Measurements from ENCODE around the gene SLC22A1. TPM values are rescaled to one million over a fixed set of nuclear protein-coding genes. Genes with fewer than 3 reads are reported as not detected.

SLC22A1 gene
- total and polyA plus RNA-seq, 2 donors (not counting 1 experiment from before 2014, with no cell fraction given): 0.18 to 1.5 TPM

GRCh38 chr6:160137130-160137988 is 15.7 kb downstream of the SLC22A1 start:
- CTCF ChIA-PET: interaction anchor here (0.9 to 1.5 kb wide), 5 partner anchors 17 to 318 kb away, joined by 3 to 9 read pairs (median 4); no protein-coding TSS in a partner anchor
- Histone ChIP-seq H3K4me3 (ENCODE audit: control extremely low read depth in 1 of 5, extremely low read depth in 1 of 5, insufficient read depth in 1 of 5, low read depth in 2 of 5, low read length in 4 of 5) (no peak overlapping the region), H3K4me2 (replicated peaks; ENCODE audit: low read depth, low read length, poor library complexity, severe bottlenecking) (no peak overlapping the region), H3K27ac (ENCODE audit: low read length in 2 of 2) (no peak overlapping the region), H4K20me1 (ENCODE audit: control insufficient read depth, insufficient read depth, low read length, poor library complexity, severe bottlenecking) (no peaks in the 10 kb centered on the region), H3K27me3 (replicated peaks in 1 of 4; ENCODE audit: control extremely low read depth in 1 of 4, control insufficient read depth in 3 of 4, insufficient read depth in 4 of 4, low read length in 3 of 4) (peaks cover 0 to 3% (median 0%) of the 10 kb centered on the region in 4 experiments), H3K36me3 (replicated peaks in 1 of 2; ENCODE audit: control extremely low read depth in 1 of 2, control insufficient read depth in 1 of 2, extremely low read depth in 1 of 2, insufficient read depth in 2 of 2, low read length in 1 of 2) (no peaks in the 10 kb centered on the region), H3K4me1 (ENCODE audit: control insufficient read depth in 2 of 2, insufficient read depth in 2 of 2, low read length in 2 of 2) (peaks cover 0 to 4% of the 10 kb centered on the region in 2 donors), H2AFZ (ENCODE audit: insufficient read depth, low read depth, low read length, poor library complexity, severe bottlenecking) (no peak overlapping the region), H3K9me3 (ENCODE audit: control extremely low read depth in 1 of 3, control insufficient read depth in 2 of 3, insufficient read depth in 1 of 3, low read length in 2 of 3) (no peaks in the 10 kb centered on the region), H3K9ac (ENCODE audit: low read length) (no peak overlapping the region), H3K79me2 (ENCODE audit: control insufficient read depth, insufficient read depth, low read length) (no peaks in the 10 kb centered on the region)
- Mint-ChIP-seq H3K9me3 (ENCODE audit: insufficient read depth) (no peaks in the 10 kb centered on the region), H3K4me1 (no peaks in the 10 kb centered on the region), H3K27me3 (no peaks in the 10 kb centered on the region), H3K27ac (no peak overlapping the region), H3K4me3 (no peak overlapping the region)
- POLR2A ChIA-PET: no interaction called here
- TF ChIP-seq EZH2 (IDR thresholded peaks at IDR 0.05; ENCODE audit: borderline replicate concordance, insufficient read depth, low read depth, low read length, poor library complexity, severe bottlenecking): no peak
- TF ChIP-seq, protein P1, sequence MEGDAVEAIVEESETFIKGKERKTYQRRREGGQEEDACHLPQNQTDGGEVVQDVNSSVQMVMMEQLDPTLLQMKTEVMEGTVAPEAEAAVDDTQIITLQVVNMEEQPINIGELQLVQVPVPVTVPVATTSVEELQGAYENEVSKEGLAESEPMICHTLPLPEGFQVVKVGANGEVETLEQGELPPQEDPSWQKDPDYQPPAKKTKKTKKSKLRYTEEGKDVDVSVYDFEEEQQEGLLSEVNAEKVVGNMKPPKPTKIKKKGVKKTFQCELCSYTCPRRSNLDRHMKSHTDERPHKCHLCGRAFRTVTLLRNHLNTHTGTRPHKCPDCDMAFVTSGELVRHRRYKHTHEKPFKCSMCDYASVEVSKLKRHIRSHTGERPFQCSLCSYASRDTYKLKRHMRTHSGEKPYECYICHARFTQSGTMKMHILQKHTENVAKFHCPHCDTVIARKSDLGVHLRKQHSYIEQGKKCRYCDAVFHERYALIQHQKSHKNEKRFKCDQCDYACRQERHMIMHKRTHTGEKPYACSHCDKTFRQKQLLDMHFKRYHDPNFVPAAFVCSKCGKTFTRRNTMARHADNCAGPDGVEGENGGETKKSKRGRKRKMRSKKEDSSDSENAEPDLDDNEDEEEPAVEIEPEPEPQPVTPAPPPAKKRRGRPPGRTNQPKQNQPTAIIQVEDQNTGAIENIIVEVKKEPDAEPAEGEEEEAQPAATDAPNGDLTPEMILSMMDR (IDR thresholded peaks at IDR 0.05): no peak
- intact Hi-C loops (cut with micrococcal nuclease): no loop called here
- DNase-seq (no peak), ATAC-seq (ENCODE audit: low read depth) (no peak)
- whole genome bisulfite sequencing (ENCODE audit: insufficient coverage): 57% methylated on average over 12 of the region's 12 CpGs

Measured in B cell (primary cell).